ENCODE data around the gene FKBP15. TPM values are rescaled to one million over a fixed set of nuclear protein-coding genes. Genes with fewer than 3 reads are reported as not detected.
A peak's percentile ranks its signal among the peaks of the same experiment; 100 is the strongest.

The FKBP15 gene
- total RNA-seq, 1 experiment from 2014 or later = 20.1 TPM

- no peaks in the 10 kb centered on the region for H3K9me3 Mint-ChIP-seq (ENCODE audit: unreplicated experiment)
- H3K36me3 Mint-ChIP-seq (ENCODE audit: insufficient read depth, unreplicated experiment) = peaks cover 7% of the 10 kb centered on the region
- Histone ChIP-seq H3K4me1 (peaks cover 11% of the 10 kb centered on the region), H3K36me3 (ENCODE audit: control insufficient read depth, insufficient read depth, low read length) (no peaks in the 10 kb centered on the region), H3K4me3 (ENCODE audit: low read depth, low read length) (no peak overlapping the region), H3K27me3 (replicated peaks; ENCODE audit: control insufficient read depth, insufficient read depth, low read length) (no peaks in the 10 kb centered on the region), H3K9me3 (no peaks in the 10 kb centered on the region)
- no peak for DNase-seq
- no peak overlapping the region for H3K27ac Mint-ChIP-seq (ENCODE audit: unreplicated experiment)
- BruUV-seq (replicated peaks) = no TSS peak
- ChIA-PET CTCF (no interaction called here), POLR2A (no interaction called here)
- H3K4me1 Mint-ChIP-seq (ENCODE audit: low read depth, unreplicated experiment) = peaks cover 21% of the 10 kb centered on the region
- TF ChIP-seq CTCF (IDR thresholded peaks at IDR 0.05; ENCODE audit: insufficient read depth in 1 of 2, low read depth in 1 of 2, low read length in 1 of 2, severe bottlenecking in 1 of 2, unreplicated experiment in 1 of 2) = no peak
- H3K27me3 Mint-ChIP-seq (ENCODE audit: insufficient read depth, unreplicated experiment) = no peaks in the 10 kb centered on the region
- intact Hi-C loops (cut with micrococcal nuclease; ENCODE audit: unreplicated experiment) = loop anchor here (5.0 kb wide), 1 partner anchor 123 kb away; the partner anchor contains the start of genes CDC26 and PRPF4
- H3K4me3 Mint-ChIP-seq (ENCODE audit: unreplicated experiment) = no peak overlapping the region
These were observed 66.6 kb downstream of the FKBP15 start for GRCh38 chr9:113154471-113154870.

- H3K36me3 ChIP-seq (ENCODE audit: control insufficient read depth, insufficient read depth, low read length) = no peaks in the 10 kb centered on the region
- intact Hi-C loops (cut with micrococcal nuclease; ENCODE audit: unreplicated experiment) = loop anchor here (5.0 kb wide), 1 partner anchor 124 kb away; the partner anchor contains the start of genes CDC26 and PRPF4
- POLR2A ChIA-PET = no interaction called here
These were observed 67.5 kb downstream of the FKBP15 start for GRCh38 chr9:113153599-113153998.

GRCh38 chr9:113152699-113153098 lies 68.4 kb downstream of the FKBP15 start:
- no peak for DNase-seq
- H3K36me3 ChIP-seq (ENCODE audit: control insufficient read depth, insufficient read depth, low read length) = no peaks in the 10 kb centered on the region
- H3K4me1 Mint-ChIP-seq (ENCODE audit: low read depth, unreplicated experiment) = peaks cover 21% of the 10 kb centered on the region
- ChIA-PET POLR2A (no interaction called here), CTCF (interaction anchor here (0.7 to 1.4 kb wide), 2 partner anchors 10 to 250 kb away, joined by 4 to 8 read pairs; no protein-coding TSS in a partner anchor)
- H3K9me3 Mint-ChIP-seq (ENCODE audit: unreplicated experiment) = no peaks in the 10 kb centered on the region
- H3K27me3 ChIP-seq (replicated peaks; ENCODE audit: control insufficient read depth, insufficient read depth, low read length) = no peaks in the 10 kb centered on the region
- H3K4me3 Mint-ChIP-seq (ENCODE audit: unreplicated experiment) = peak overlapping the region; percentile 74
- TF ChIP-seq CTCF (IDR thresholded peaks at IDR 0.05; ENCODE audit: insufficient read depth in 1 of 2, low read depth in 1 of 2, low read length in 1 of 2, severe bottlenecking in 1 of 2, unreplicated experiment in 1 of 2) = no peak
- intact Hi-C loops (cut with micrococcal nuclease; ENCODE audit: unreplicated experiment) = loop anchor here (5.0 kb wide), 1 partner anchor 125 kb away; the partner anchor contains the start of genes CDC26 and PRPF4
- H3K4me3 ChIP-seq (ENCODE audit: low read depth, low read length) = no peak overlapping the region
- H3K27ac Mint-ChIP-seq (ENCODE audit: unreplicated experiment) = peak overlapping the region; percentile 61
- no peaks in the 10 kb centered on the region for H3K36me3 Mint-ChIP-seq (ENCODE audit: insufficient read depth, unreplicated experiment)
- peaks cover 11% of the 10 kb centered on the region for H3K4me1 ChIP-seq
- H3K27me3 Mint-ChIP-seq (ENCODE audit: insufficient read depth, unreplicated experiment) = no peaks in the 10 kb centered on the region
- no TSS peak for BruUV-seq (replicated peaks)
- H3K9me3 ChIP-seq = no peaks in the 10 kb centered on the region

More at GRCh38 chr9:113153599-113153998, 67.5 kb downstream of the FKBP15 start:
- no peak for TF ChIP-seq CTCF (IDR thresholded peaks at IDR 0.05; ENCODE audit: insufficient read depth in 1 of 2, low read depth in 1 of 2, low read length in 1 of 2, severe bottlenecking in 1 of 2, unreplicated experiment in 1 of 2)
- peaks cover 2% of the 10 kb centered on the region for H3K36me3 Mint-ChIP-seq (ENCODE audit: insufficient read depth, unreplicated experiment)
- no peaks in the 10 kb centered on the region for H3K27me3 Mint-ChIP-seq (ENCODE audit: insufficient read depth, unreplicated experiment)
- CTCF ChIA-PET = interaction anchor here (0.7 kb wide), 2 partner anchors 251 to 561 kb away, joined by 3 to 8 read pairs; no protein-coding TSS in a partner anchor
- Histone ChIP-seq H3K27me3 (replicated peaks; ENCODE audit: control insufficient read depth, insufficient read depth, low read length) (no peaks in the 10 kb centered on the region), H3K9me3 (no peaks in the 10 kb centered on the region), H3K4me3 (ENCODE audit: low read depth, low read length) (no peak overlapping the region), H3K4me1 (peaks cover 11% of the 10 kb centered on the region)
- no TSS peak for BruUV-seq (replicated peaks)
- no peak overlapping the region for H3K4me3 Mint-ChIP-seq (ENCODE audit: unreplicated experiment)
- H3K27ac Mint-ChIP-seq (ENCODE audit: unreplicated experiment) = no peak overlapping the region
- no peak for DNase-seq
- no peaks in the 10 kb centered on the region for H3K9me3 Mint-ChIP-seq (ENCODE audit: unreplicated experiment)
- peaks cover 21% of the 10 kb centered on the region for H3K4me1 Mint-ChIP-seq (ENCODE audit: low read depth, unreplicated experiment)
